HG03520 (cell line): Measurements from ENCODE around the gene YJU2.
"Not testable (repeated sequence)": the region's sequence is repeated elsewhere in the genome, so short reads cannot be mapped to it uniquely, and the experiment has no call there.

Experiments
- ATAC-seq: cut with Tn5 transposase; IDR thresholded peaks from one replicate; pipeline ENCODE4 v1.9.1; 2021; ENCODE audit warnings: mild to moderate bottlenecking, moderate library complexity; ENCODE audit not compliant: unreplicated experiment

The YJU2 gene

GRCh38 chr19:4246767-4247593 lies at the start of gene YJU2:
TSS of gene YJU2 (plus strand) at chr19:4247080. CDS start at chr19:4247147, 67 bp downstream.
- peak; percentile 74 for ATAC-seq

- no peak for ATAC-seq
Observed at GRCh38 chr19:4197228-4197624, 49.7 kb upstream of the YJU2 start.

GRCh38 chr19:4197625-4198466 lies 49.0 kb upstream of the YJU2 start:
- no peak for ATAC-seq

GRCh38 chr19:4198467-4199126 lies 48.3 kb upstream of the YJU2 start:
- no peak for ATAC-seq

- no peak for ATAC-seq
Observed at GRCh38 chr19:4199699-4200293, 47.1 kb upstream of the YJU2 start.

- no peak for ATAC-seq
Observed at GRCh38 chr19:4200940-4201542, 45.8 kb upstream of the YJU2 start.

GRCh38 chr19:4201798-4202197 lies 45.1 kb upstream of the YJU2 start:
- no peak for ATAC-seq

GRCh38 chr19:4206818-4207484 lies 39.9 kb upstream of the YJU2 start:
- no peak for ATAC-seq

GRCh38 chr19:4208385-4209094 lies 38.3 kb upstream of the YJU2 start:
- ATAC-seq, result no peak

- ATAC-seq, result no peak
Observed at GRCh38 chr19:4210166-4210731, 36.6 kb upstream of the YJU2 start.

GRCh38 chr19:4213116-4213515 lies 33.8 kb upstream of the YJU2 start:
- no peak for ATAC-seq

GRCh38 chr19:4215807-4216206 lies 31.1 kb upstream of the YJU2 start:
- ATAC-seq, result no peak

- no peak for ATAC-seq
Observed at GRCh38 chr19:4216846-4217245, 30.0 kb upstream of the YJU2 start.

- ATAC-seq, result no peak
Observed at GRCh38 chr19:4217429-4218264, 29.2 kb upstream of the YJU2 start.

- ATAC-seq, result not testable (repeated sequence)
Observed at GRCh38 chr19:4218523-4218922, 28.4 kb upstream of the YJU2 start.

- ATAC-seq, result no peak
Observed at GRCh38 chr19:4220188-4220587, 26.7 kb upstream of the YJU2 start.

- no peak for ATAC-seq
Observed at GRCh38 chr19:4224470-4224869, 22.4 kb upstream of the YJU2 start.

- ATAC-seq, result no peak
Observed at GRCh38 chr19:4225885-4226284, 21.0 kb upstream of the YJU2 start.
